ENCODE results near the gene HKDC1. TPM values are rescaled to one million over a fixed set of nuclear protein-coding genes. Genes with fewer than 3 reads are reported as not detected.
"Not testable (repeated sequence)": the region's sequence is repeated elsewhere in the genome, so short reads cannot be mapped to it uniquely, and the experiment has no call there.

Gene HKDC1
- total and polyA plus RNA-seq, 10 donors, result 0.26 to 3.0 (median 0.70) TPM; not detected in 1

GRCh38 chr10:69250041-69250440 is 29.9 kb downstream of the HKDC1 start:
- WGBS, 5 donors, result 92 to 100% (median 96%) methylated on average over 7 to 14 of the region's 14 CpGs
- Histone ChIP-seq H3K4me1 (no peaks in the 10 kb centered on the region), H3K36me3 (no peaks in the 10 kb centered on the region), H3K27me3 (replicated peaks in 1 of 7) (no peaks in the 10 kb centered on the region), H3K27ac (no peak overlapping the region), H3K9me3 (no peaks in the 10 kb centered on the region), H3K4me3 (no peak overlapping the region)
- no peak for TF ChIP-seq POLR2A (IDR thresholded peaks at IDR 0.05)
- intact Hi-C loops (cut with DNase I; ENCODE audit: low total_unique reads), result no loop called here
- DNase-seq, result no peak

GRCh38 chr10:69251417-69251816 is 31.3 kb downstream of the HKDC1 start:
- H3K27ac ChIP-seq; H3K36me3 ChIP-seq; H3K4me3 ChIP-seq; H3K9me3 ChIP-seq; H3K27me3 ChIP-seq (replicated peaks in 1 of 7); DNase-seq; H3K4me1 ChIP-seq; intact Hi-C loops (cut with DNase I; ENCODE audit: low total_unique reads): not testable (repeated sequence)
- 87 to 96% (median 88%) methylated on average over 2 of the region's 2 CpGs for WGBS, 5 donors

- DNase-seq, result no peak
- no peaks in the 10 kb centered on the region for H3K36me3 ChIP-seq
- TF ChIP-seq POLR2A (IDR thresholded peaks at IDR 0.05) (no peak), CTCF (IDR thresholded peaks at IDR 0.05 in 8 of 11, conservative IDR thresholded peaks at IDR 0.05 in 3 of 11) (no peak), POLR2AphosphoS5 (IDR thresholded peaks at IDR 0.05) (no peak)
- no peaks in the 10 kb centered on the region for H3K27me3 ChIP-seq (replicated peaks in 1 of 7)
- intact Hi-C loops (cut with DNase I; ENCODE audit: low total_unique reads), result no loop called here
- no peaks in the 10 kb centered on the region for H3K9me3 ChIP-seq
- H3K4me1 ChIP-seq, result no peaks in the 10 kb centered on the region
- 76 to 96% (median 90%) methylated on average over 3 of the region's 3 CpGs for WGBS, 5 donors
- H3K27ac ChIP-seq, result no peak overlapping the region
- H3K4me3 ChIP-seq, result no peak overlapping the region
Measured at GRCh38 chr10:69253171-69253570, 33.0 kb downstream of the HKDC1 start.

GRCh38 chr10:69254877-69255276 is 34.7 kb downstream of the HKDC1 start:
- Histone ChIP-seq H3K27ac (no peak overlapping the region), H3K9me3 (peaks cover 0 to 11% (median 0%) of the 10 kb centered on the region in 8 donors), H3K27me3 (replicated peaks in 1 of 7) (no peaks in the 10 kb centered on the region), H3K36me3 (no peaks in the 10 kb centered on the region), H3K4me3 (no peak overlapping the region), H3K4me1 (no peaks in the 10 kb centered on the region)
- WGBS, 5 donors, result 67 to 84% (median 77%) methylated on average over 7 of the region's 7 CpGs
- no peak for TF ChIP-seq POLR2A (IDR thresholded peaks at IDR 0.05)
- no peak for TF ChIP-seq POLR2AphosphoS5 (IDR thresholded peaks at IDR 0.05)
- TF ChIP-seq CTCF (IDR thresholded peaks at IDR 0.05 in 8 of 11, conservative IDR thresholded peaks at IDR 0.05 in 3 of 11), result no peak
- intact Hi-C loops (cut with DNase I; ENCODE audit: low total_unique reads), result no loop called here
- no peak for DNase-seq

- H3K4me1 ChIP-seq, result peaks cover 0 to 4% (median 0%) of the 10 kb centered on the region in 6 donors
- no peaks in the 10 kb centered on the region for H3K27me3 ChIP-seq (replicated peaks in 1 of 7)
- H3K9me3 ChIP-seq, result peaks cover 0 to 11% (median 0%) of the 10 kb centered on the region in 8 donors
- intact Hi-C loops (cut with DNase I; ENCODE audit: low total_unique reads), result no loop called here
- no peak overlapping the region for H3K27ac ChIP-seq
- 59 to 73% (median 64%) methylated on average over 3 of the region's 3 CpGs for WGBS, 5 donors
- no peaks in the 10 kb centered on the region for H3K36me3 ChIP-seq
- TF ChIP-seq POLR2AphosphoS5 (IDR thresholded peaks at IDR 0.05), result no peak
- TF ChIP-seq POLR2A (IDR thresholded peaks at IDR 0.05), result no peak
- no peak for TF ChIP-seq CTCF (IDR thresholded peaks at IDR 0.05 in 8 of 11, conservative IDR thresholded peaks at IDR 0.05 in 3 of 11)
- H3K4me3 ChIP-seq, result no peak overlapping the region
- DNase-seq, result no peak
Measured at GRCh38 chr10:69259547-69260243, 39.6 kb downstream of the HKDC1 start.
